K562 (cell line): ENCODE data around the gene VEGFB. TPM values are rescaled to one million over a fixed set of nuclear protein-coding genes. Genes with fewer than 3 reads are reported as not detected.

Source experiments
- ATF2 ChIP-seq: sonication (generic); formaldehyde crosslinking; IDR thresholded peaks from 2 replicates; pipeline ENCODE4 v1.8.1; 2022; ENCODE audit warnings: missing genetic modification reagents
- BRD9 ChIP-seq: fragments of 450-650 bp; IDR thresholded peaks from 2 replicates; pipeline ENCODE4 v1.6.1; 2018; ENCODE audit warnings: low read depth; ENCODE audit not compliant: partially characterized antibody
- CC2D1A ChIP-seq: fragments of 450-650 bp; IDR thresholded peaks from 2 replicates; pipeline ENCODE4 v1.6.1; 2017; ENCODE audit warnings: mild to moderate bottlenecking
- ELK1 ChIP-seq: sonication (generic); formaldehyde crosslinking; IDR thresholded peaks from 2 replicates; pipeline ENCODE4 v1.8.1; 2022; ENCODE audit warnings: missing genetic modification reagents
- HOMEZ ChIP-seq: fragments of 250-450 bp; sonication (Bioruptor Pico); IDR thresholded peaks from 2 replicates; pipeline ENCODE4 v1.4.0; 2020; ENCODE audit warnings: mild to moderate bottlenecking, moderate library complexity
- IRF9 ChIP-seq: fragments of 450-650 bp; IDR thresholded peaks from 2 replicates; pipeline ENCODE4 v1.6.1; 2016; ENCODE audit warnings: missing biosample characterization, missing genetic modification characterization
- KDM5B ChIP-seq: fragments of 200-600 bp; sonication (generic); IDR thresholded peaks from 2 replicates; pipeline ENCODE4 v1.6.1; 2012; ENCODE audit warnings: low read depth, mild to moderate bottlenecking, moderate library complexity, low read length, control low read depth, inconsistent platforms; ENCODE audit not compliant: insufficient replicate concordance
- KLF6 ChIP-seq: fragments of 250-450 bp; sonication (Bioruptor Pico); IDR thresholded peaks from 2 replicates; pipeline ENCODE4 v1.4.0; 2020; ENCODE audit warnings: mild to moderate bottlenecking, moderate library complexity, borderline replicate concordance
- LEF1 ChIP-seq: fragments of 450-650 bp; IDR thresholded peaks from 2 replicates; pipeline ENCODE4 v1.6.1; 2016; ENCODE audit warnings: mild to moderate bottlenecking
- POLR2AphosphoS2 ChIP-seq: IDR thresholded peaks from 2 replicates; pipeline ENCODE4 v1.6.1; 2012; ENCODE audit warnings: low read length, improper control_type of control experiment
- POLR2G ChIP-seq: fragments of 200-400 bp; formaldehyde crosslinking; IDR thresholded peaks from 2 replicates; pipeline ENCODE4 v1.6.1; 2017; ENCODE audit warnings: low read depth, mild to moderate bottlenecking, antibody characterized with exemption, low read length, moderate library complexity
- TAL1 ChIP-seq: fragments of 450-650 bp; IDR thresholded peaks from 2 replicates; pipeline ENCODE4 v1.6.1; 2016; ENCODE audit warnings: mild to moderate bottlenecking
- TEAD4 ChIP-seq, 2 experiments: sonication (generic) in 1 of 2; formaldehyde crosslinking in 1 of 2; IDR thresholded peaks; 2 replicates each; pipeline versions ENCODE4 v1.6.1 to v1.8.0; 2012 to 2022; ENCODE audit warnings: borderline replicate concordance in 1 of 2, inconsistent platforms in 1 of 2, low read length in 1 of 2, mild to moderate bottlenecking in 1 of 2, missing genetic modification reagents in 1 of 2
- TSHZ1 ChIP-seq: fragments of 250-450 bp; sonication (Bioruptor Pico); IDR thresholded peaks from 2 replicates; pipeline ENCODE4 v1.4.0; 2020; ENCODE audit warnings: mild to moderate bottlenecking, moderate library complexity
- ZBTB26 ChIP-seq: fragments of 450-650 bp; formaldehyde crosslinking; IDR thresholded peaks from 2 replicates; pipeline ENCODE4 v1.4.0; 2022; ENCODE audit warnings: missing genetic modification characterization
- ZNF212 ChIP-seq: fragments of 450-650 bp; formaldehyde crosslinking; IDR thresholded peaks from 2 replicates; pipeline ENCODE4 v1.4.0; 2020; ENCODE audit warnings: mild to moderate bottlenecking
- ZZZ3 ChIP-seq: fragments of 450-650 bp; IDR thresholded peaks from 2 replicates; pipeline ENCODE4 v1.6.1; 2016; ENCODE audit warnings: antibody characterized with exemption, mild to moderate bottlenecking, moderate library complexity
- polyA plus RNA-seq, 8 experiments: library from polyadenylated mRNA; depleted of rRNA in 4 of 8; stranded (reverse) in 5 of 8; unstranded in 3 of 8; fragments of >200 nt; fragmentation: Nextera tagmentation in 2 of 8; fragmentation: Illumina TruSeq in 1 of 8; extraction: Ambion mirVana in 2 of 8; extraction: Trizol in 1 of 8; gene quantifications; 2 replicates each; pipeline versions ENCODE4 v1.2.1 to v1.2.3, GENCODE V29; 2011 to 2014; ENCODE audit warnings: inconsistent platforms in 1 of 8, missing spikeins in 1 of 8
- total RNA-seq, 7 experiments: library from RNA; depleted of rRNA in 6 of 7; stranded (reverse); fragments of >200 nt in 6 of 7; fragmentation: Illumina TruSeq in 2 of 7; extraction: Trizol in 2 of 7; gene quantifications; 2 replicates each; pipeline versions ENCODE4 v1.2.1 to v1.2.3, GENCODE V29; 2011 to 2021; ENCODE audit warnings: low replicate concordance in 1 of 7

The VEGFB gene
- total and polyA plus RNA-seq, 9 of the 15 experiments (the other 6 are each of a cell fraction or from before 2014, with no cell fraction given): 11.0 to 83.4 (median 25.7) TPM

GRCh38 chr11:64240435-64241240, 6.3 kb downstream of the VEGFB start, which contains the start of gene FKBP2 (continued):
- TF ChIP-seq IRF9: no peak
- no peak for TF ChIP-seq ELK1
- no peak for TF ChIP-seq TAL1
- TF ChIP-seq ATF2 (CRISPR knock-in tag): no peak
- no peak for TF ChIP-seq CC2D1A
- TF ChIP-seq HOMEZ (CRISPR knock-in tag): no peak
- TF ChIP-seq BRD9: peak; percentile 61
- TF ChIP-seq POLR2AphosphoS2: peak; percentile 98
- TF ChIP-seq KLF6 (CRISPR knock-in tag): no peak
- TF ChIP-seq LEF1: 0 out of 2 replicates have a peak, but pooled peaks have one; percentile 43
- no peak for TF ChIP-seq ZBTB26 (CRISPR knock-in tag)
- peak; percentile 96 for TF ChIP-seq POLR2G
- TF ChIP-seq ZNF212 (CRISPR knock-in tag): no peak
- TF ChIP-seq TSHZ1 (CRISPR knock-in tag): no peak
- peak; percentile 92 for TF ChIP-seq KDM5B
- peak; percentile 15; the same call in 1 of the 2 replicates for TF ChIP-seq TEAD4 (IDR thresholded peaks at IDR 0.05; ENCODE audit: low read length)
- no peak for TF ChIP-seq TEAD4 (CRISPR knock-in tag; IDR thresholded peaks at IDR 0.05; ENCODE audit: borderline replicate concordance)
- no peak for TF ChIP-seq ZZZ3
